CD4-positive, alpha-beta T cell treated with Interleukin-12 subunit alpha and Interleukin-12 subunit beta, for 1 hour (primary cell): ENCODE results near the gene GPC6.
"Not testable (repeated sequence)": the region's sequence is repeated elsewhere in the genome, so short reads cannot be mapped to it uniquely, and the experiment has no call there.

Experiments used
- DNase-seq: peaks from one replicate; pipeline ENCODE4 v3.0.0-alpha.2; 2020

Gene GPC6

DNA sequence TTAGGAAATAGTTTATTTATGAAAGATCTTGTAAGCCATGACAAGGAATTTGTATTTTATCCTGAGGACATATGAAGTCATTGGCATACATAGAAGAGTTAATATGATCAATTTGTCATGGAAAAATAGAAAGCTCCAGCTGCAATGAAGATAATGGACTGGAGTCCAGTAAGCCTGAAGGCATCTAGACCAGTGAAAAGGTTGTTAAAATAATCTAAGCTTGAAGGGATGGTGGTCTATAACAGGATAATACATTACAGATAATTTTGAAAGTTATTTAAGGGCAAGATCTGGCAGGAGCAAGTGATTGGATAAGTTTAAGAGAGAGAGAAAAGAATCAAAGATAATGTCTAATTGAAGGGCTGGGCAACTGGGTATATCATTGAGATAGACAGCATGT is 224.2 kb downstream of the GPC6 start:
- DNase-seq, result no peak

DNA sequence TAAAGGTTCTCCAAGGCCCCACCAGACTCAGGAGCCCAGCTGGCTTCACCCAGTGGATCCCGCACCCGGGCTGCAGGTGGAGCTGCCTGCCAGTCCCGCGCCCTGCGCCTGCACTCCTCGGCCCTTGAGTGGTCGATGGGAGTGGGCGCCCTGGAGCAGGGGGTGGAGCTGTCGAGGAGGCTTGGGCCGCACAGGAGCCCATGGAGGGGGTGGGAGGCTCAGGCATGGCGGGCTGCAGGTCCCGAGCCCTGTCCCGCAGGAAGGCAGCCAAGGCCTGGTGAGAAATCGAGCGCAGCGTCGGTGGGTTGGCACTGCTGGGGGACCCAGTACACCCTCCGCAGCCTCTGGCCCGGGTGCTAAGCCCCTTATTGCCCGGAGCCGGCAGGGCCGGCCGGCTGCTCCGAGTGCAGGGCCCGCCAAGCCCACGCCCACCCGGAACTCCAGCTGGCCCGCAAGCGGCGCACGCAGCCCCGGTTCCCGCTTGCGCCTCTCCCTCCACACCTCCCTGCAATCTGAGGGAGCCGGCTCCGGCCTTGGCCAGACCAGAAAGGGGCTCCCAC is 228.1 kb downstream of the GPC6 start:
- not testable (repeated sequence) for DNase-seq

GRCh38 chr13:93455861-93456260 is 229.3 kb downstream of the GPC6 start:
- DNase-seq, result no peak

DNA sequence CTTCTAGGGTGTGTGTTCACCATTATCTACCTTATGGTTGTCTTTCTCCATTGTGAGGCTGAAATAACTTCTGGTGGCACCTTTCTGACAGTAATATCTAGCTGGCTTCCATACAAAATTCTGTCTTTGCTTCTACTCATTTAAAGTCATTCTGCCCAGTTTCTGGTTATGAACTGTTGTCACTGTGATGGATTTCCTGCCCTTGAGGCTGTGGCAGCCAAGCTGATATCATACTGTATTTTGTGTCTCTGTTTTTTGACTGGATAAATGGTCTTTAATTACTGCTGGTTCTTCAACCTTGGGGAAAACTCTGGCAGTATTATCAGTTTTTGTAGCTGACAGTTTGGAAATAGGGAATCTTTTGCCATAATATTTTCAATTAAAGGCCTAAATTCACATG is 233.4 kb downstream of the GPC6 start:
- DNase-seq, result no peak

GRCh38 chr13:93462151-93462550 is 235.5 kb downstream of the GPC6 start:
- no peak for DNase-seq

DNA sequence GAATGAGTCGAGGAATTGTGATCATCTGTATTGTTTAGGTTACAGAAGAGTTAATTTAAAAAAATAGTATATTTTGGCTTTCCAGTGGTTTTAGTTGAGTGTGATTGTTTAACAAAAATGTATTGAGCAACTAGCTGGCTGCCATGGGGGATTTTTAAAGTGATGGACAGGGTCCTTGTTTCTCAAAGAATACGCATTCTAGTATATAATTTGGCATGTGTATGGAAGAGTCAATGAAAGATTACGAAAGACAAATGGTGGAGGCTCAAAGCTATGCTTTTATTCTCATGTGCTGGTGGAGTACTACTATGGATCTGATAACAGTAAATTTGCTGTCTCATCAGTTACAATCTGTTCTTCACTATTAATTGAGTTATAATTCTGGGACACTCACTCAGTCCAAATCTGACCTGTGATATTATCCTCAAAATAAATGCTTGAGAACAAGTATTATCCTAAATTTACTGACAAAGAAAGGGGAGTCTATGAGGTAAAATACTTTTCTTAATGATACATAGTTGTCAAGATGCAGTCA is 240.0 kb downstream of the GPC6 start:
- no peak for DNase-seq

GRCh38 chr13:93467175-93467574 is 240.6 kb downstream of the GPC6 start:
- no peak for DNase-seq

DNA sequence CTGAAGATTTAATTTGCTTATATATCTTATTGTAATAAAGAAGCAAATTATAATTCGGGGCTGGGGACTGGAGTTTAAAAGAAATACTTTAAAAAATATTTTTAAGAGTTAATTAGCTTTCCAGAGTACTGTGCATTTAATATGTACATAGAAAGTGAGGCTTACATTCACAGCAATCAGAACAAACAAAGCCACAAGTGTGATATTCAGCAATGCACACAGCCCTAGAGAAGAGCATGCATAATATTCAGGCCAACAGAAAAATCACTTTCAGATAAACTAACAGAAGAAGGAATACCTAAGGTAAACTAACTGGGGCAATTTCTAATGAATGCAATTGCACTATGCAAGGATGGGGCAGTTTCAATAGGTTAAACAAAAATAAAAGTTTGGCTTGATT is 241.8 kb downstream of the GPC6 start:
- DNase-seq, result no peak

- DNase-seq, result no peak
Measured at GRCh38 chr13:93472296-93472695, 245.7 kb downstream of the GPC6 start.

DNA sequence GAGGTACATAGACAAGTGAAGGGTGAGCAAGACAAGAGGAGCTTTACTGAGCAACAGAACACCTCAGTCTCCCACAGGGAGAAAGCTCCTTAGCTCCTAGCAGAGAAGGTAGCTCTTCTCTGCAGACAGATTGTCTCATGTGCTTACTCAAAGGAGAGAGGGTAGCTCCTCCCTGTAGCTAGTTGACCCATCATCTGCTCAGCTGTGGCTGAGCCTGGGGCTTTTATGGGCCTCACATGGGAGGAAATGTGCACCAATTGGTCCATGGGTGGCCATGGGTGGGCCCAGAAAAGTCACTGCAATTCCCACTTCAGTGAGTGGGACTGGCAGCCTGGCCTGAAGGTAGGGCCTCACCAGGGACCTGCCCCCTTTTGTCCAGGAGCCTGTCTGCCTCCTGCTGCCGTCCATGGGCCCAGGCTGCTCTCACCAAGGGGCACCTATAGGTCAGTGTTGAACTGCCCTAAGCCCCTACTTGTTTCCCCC is 246.2 kb downstream of the GPC6 start:
- no peak for DNase-seq

DNA sequence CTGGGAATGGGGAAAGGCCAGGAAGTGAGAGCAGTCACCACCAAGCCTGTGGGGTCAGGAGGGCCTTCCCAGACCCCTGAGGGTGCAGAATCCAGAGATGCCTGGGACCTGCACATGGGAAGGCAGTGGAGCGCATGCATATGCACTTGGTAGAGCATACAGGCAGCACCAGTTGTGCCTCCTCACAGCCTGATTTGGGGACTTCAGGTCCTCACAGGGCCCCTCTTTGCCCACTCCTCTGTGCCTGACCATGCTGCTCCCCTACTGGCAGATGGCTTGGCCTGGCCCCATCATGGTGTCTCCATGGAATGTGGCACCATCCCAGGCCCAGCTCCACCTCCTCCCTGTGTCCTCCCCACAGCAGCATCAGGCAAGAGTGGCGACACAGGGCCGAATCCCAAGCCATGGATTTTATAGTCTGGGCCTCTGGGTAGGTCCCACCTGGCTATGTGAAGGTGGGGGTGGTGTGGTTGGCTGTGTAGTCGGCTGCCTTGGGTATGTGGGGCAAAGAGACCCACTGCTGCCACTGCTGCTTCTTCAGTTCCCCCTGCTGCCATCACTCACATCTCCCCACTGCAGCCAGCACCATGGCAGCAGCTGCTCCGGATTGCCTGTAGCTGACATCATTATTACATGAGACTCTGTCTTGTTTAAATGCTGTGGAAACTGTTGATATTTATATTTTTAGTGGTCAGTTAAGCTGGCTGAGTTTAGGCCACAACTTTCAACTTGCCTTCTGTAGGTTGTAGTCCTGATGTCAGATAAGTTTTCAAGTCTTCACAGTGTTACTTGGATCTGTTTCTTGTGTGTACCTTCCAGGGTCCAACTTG is 247.0 kb downstream of the GPC6 start:
- DNase-seq, result no peak

GRCh38 chr13:93476175-93476574 is 249.6 kb downstream of the GPC6 start:
- no peak for DNase-seq

DNA sequence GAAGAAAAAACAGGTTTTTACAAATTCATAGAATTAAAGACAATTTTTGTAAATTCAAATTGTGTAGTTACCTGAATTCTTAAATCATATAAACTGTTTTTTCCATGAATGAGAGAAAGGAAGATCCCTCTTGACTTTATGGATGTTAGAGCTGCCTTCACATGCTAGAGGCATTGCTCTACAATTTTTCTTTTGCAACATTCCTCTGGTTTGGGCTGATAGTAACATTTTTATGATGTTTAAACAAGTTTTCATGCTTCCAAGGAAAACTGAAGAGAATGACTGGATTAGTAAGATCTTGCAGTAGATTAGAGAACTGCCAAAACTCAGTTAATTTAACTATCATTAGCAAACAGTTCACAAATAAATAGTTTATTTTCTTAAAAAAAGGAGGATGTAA is 250.6 kb downstream of the GPC6 start:
- DNase-seq, result no peak

GRCh38 chr13:93480553-93481106 is 254.0 kb downstream of the GPC6 start:
- DNase-seq, result no peak

DNA sequence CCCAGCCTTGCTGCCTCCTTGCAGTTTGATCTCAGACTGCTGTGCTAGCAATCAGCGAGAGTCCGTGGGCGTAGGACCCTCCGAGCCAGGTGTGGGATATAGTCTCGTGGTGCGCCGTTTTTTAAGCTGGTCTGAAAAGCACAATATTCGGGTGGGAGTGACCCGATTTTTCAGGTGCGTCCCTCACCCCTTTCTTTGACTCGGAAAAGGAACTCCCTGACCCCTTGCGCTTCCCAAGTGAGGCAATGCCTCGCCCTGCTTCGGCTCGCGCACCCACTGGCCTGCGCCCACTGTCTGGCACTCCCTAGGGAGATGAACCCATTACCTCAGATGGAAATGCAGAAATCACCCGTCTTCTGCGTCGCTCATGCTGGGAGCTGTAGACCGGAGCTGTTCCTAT is 269.5 kb downstream of the GPC6 start:
- not testable (repeated sequence) for DNase-seq

DNA sequence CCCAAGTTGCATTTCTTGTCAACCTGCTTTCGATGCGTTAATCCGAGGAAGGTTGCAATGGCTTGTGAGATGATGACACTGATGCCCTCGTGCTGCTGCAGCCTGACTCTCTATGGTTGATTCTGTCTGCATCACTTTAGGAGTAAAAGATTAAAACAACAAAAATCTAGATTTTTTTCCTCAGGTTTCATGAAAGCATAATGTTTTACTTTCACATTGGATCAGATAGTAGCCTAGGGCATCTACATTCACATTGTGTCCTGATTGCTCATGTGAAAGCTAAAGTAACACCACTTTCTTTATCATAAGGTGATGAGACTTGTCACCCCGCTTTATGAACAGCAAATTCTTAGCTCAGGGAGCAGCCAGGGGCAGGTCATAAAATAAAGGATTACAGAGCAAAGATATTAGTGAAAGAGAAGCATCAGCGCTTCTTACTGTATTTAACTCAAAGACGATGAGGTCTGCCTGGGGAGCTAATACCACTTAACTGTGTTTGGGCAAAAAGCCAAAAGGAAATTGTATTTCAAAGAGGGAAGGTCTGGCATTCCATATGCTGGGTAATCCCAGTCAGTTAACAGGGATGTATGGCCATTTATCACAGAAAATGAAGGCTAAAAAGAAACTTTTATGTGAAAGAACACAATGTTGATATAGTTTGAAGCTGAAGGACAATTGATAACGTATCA is 270.5 kb downstream of the GPC6 start:
- DNase-seq, result no peak

DNA sequence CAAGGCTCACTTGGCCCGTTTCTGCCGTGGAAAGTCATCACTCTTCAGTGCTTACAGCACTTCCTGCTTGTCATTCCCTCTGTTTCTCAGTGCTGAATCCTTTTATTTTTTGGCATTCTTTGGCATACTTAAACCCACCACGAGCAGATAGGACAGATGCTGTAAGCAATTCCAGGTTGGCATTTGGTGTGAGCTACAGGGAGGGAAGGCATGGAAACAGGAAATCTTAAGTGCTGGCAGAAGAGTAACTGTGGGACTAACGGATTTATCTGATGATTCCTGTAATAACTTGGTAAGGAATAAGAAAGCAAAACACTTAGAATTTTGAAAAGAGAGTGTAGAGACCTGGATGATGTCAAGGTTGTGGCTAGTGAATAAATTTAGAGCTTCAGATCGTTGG is 273.4 kb downstream of the GPC6 start:
- DNase-seq, result no peak

DNA sequence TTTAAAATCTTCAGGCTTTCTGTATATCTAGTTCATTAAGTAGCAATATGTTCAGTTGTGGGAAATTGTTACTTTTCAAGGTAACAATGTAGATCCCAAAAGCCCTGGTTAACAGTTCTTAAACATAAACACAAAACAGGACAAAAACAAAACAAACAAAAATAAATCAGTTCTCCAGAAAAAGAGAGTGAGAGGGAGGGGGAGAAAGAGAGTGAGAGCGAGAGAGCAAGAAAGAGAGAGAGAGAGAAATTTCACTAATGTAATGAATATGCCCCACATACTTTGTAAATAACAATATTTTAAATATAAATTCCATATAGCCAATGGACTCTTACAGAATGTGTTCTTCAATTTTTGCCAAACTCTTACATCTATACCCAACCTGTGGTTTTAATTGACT is 275.5 kb downstream of the GPC6 start:
- DNase-seq, result no peak

DNA sequence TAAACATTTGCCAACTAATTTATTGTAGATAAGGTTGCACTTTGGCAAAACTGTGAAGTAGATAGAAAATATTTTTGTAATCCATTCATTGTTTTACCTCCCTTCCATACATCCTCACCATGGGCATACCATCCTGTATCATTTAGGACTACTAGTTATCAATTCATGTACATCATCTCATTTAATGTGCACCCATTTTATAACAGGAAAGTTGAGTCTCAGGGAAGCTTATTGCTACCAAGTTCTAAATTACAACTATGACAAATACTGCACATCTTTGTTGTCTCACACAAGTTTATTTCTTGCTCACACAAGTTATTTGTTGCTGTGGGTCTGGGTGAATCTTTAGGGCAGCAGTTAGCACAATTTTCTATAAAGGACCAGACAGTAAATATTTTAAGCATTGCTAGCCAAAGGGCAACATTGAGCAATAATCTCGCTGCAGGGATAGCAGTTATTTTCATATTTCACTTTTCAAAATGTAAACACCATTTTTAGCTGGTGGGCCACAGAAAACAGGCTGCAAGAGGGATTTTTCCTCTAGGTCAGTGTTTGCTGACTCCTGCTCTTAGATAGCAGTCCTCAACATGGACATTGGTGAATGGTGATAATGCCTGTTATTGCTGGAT is 276.5 kb downstream of the GPC6 start:
- no peak for DNase-seq

GRCh38 chr13:93505104-93505952 is 278.7 kb downstream of the GPC6 start:
- no peak for DNase-seq

DNA sequence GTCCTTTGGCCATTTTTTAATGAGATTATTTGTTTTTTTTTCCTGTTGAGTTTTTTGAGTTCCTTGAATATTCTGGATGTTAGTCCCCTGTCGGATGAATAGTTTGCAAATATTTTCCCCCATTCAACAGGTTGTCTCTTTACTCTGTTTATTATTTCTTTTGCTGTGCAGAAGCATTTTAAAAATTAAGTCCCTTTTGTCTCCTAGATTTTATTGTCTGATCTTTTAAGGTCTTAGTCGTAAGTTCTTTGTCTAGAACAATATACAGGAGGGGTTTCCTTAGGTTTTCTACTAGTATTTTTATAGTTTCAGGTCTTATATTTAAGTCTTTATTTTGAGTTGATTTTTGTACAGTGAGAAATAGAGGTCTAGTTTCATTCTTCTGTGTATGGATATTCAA is 284.4 kb downstream of the GPC6 start:
- no peak for DNase-seq

- no peak for DNase-seq
Measured at GRCh38 chr13:93515267-93515666, 288.7 kb downstream of the GPC6 start.
